SK-N-SH treated with all-trans-retinoic acid at 6 μM for 48 hours (cell line): ENCODE measurements around the gene NADK2.

ENCODE experiments used
- ATAC-seq: fragments of 200-7000 bp; cut with Tn5 transposase; 3 replicates; pipeline ENCODE4 v1.9.1; 2020; ENCODE audit warnings: mild to moderate bottlenecking, moderate library complexity
- ARNTL ChIP-seq: fragments of 450-650 bp; formaldehyde crosslinking; IDR thresholded peaks from 2 replicates; pipeline ENCODE4 v1.5.0; 2020; ENCODE audit warnings: low read depth, mild to moderate bottlenecking, moderate library complexity, borderline replicate concordance
- BACH2 ChIP-seq: fragments of 250-450 bp; sonication (Bioruptor Pico); IDR thresholded peaks from 2 replicates; pipeline ENCODE4 v1.9.0; 2021; ENCODE audit warnings: mild to moderate bottlenecking, borderline replicate concordance
- CREB5 ChIP-seq: fragments of 250-450 bp; sonication (Bioruptor Pico); IDR thresholded peaks from 2 replicates; pipeline ENCODE4 v1.5.1; 2020; ENCODE audit warnings: low read depth, mild to moderate bottlenecking, moderate library complexity
- CSDC2 ChIP-seq: fragments of 250-450 bp; sonication (Bioruptor Pico); IDR thresholded peaks from 2 replicates; pipeline ENCODE4 v1.5.0; 2020; ENCODE audit warnings: mild to moderate bottlenecking, moderate library complexity
- CSRNP3 ChIP-seq: fragments of 250-450 bp; sonication (Bioruptor Pico); IDR thresholded peaks from 2 replicates; pipeline ENCODE4 v1.5.1; 2021; ENCODE audit warnings: mild to moderate bottlenecking, moderate library complexity
- ESRRG ChIP-seq: fragments of 250-450 bp; sonication (Bioruptor Pico); IDR thresholded peaks from 2 replicates; pipeline ENCODE4 v1.6.1; 2021; ENCODE audit warnings: mild to moderate bottlenecking
- GLIS3 ChIP-seq: fragments of 250-450 bp; sonication (Bioruptor Pico); IDR thresholded peaks from 2 replicates; pipeline ENCODE4 v1.5.0; 2020; ENCODE audit warnings: mild to moderate bottlenecking, moderate library complexity
- ISL1 ChIP-seq: fragments of 250-450 bp; sonication (Bioruptor Pico); IDR thresholded peaks from 2 replicates; pipeline ENCODE4 v2.1.2; 2022; ENCODE audit warnings: mild to moderate bottlenecking, moderate library complexity
- OSR1 ChIP-seq: fragments of 250-450 bp; sonication (Bioruptor Pico); IDR thresholded peaks from 2 replicates; pipeline ENCODE4 v1.8.0; 2022; ENCODE audit warnings: moderate library complexity, mild to moderate bottlenecking, inconsistent platforms
- PATZ1 ChIP-seq: fragments of 250-450 bp; sonication (Bioruptor Pico); IDR thresholded peaks from 2 replicates; pipeline ENCODE4 v1.8.0; 2020; ENCODE audit warnings: mild to moderate bottlenecking, moderate library complexity, borderline replicate concordance
- POU6F1 ChIP-seq: fragments of 250-450 bp; sonication (Bioruptor Pico); IDR thresholded peaks from 2 replicates; pipeline ENCODE4 v1.8.0; 2021; ENCODE audit warnings: low read depth, mild to moderate bottlenecking, moderate library complexity, borderline replicate concordance
- PPARA ChIP-seq: fragments of 250-450 bp; sonication (Bioruptor Pico); IDR thresholded peaks from 2 replicates; pipeline ENCODE4 v1.5.0; 2020; ENCODE audit warnings: mild to moderate bottlenecking, borderline replicate concordance
- RARB ChIP-seq: fragments of 250-450 bp; sonication (Bioruptor Pico); IDR thresholded peaks from 2 replicates; pipeline ENCODE4 v1.8.0; 2021; ENCODE audit warnings: mild to moderate bottlenecking, moderate library complexity
- SNAI2 ChIP-seq: fragments of 250-450 bp; sonication (Bioruptor Pico); IDR thresholded peaks from 2 replicates; pipeline ENCODE4 v1.5.0; 2020; ENCODE audit warnings: mild to moderate bottlenecking, moderate library complexity
- TCF4 ChIP-seq: fragments of 250-450 bp; sonication (Bioruptor Pico); IDR thresholded peaks from 2 replicates; pipeline ENCODE4 v1.8.0; 2021; ENCODE audit warnings: mild to moderate bottlenecking, moderate library complexity, borderline replicate concordance
- TOX ChIP-seq: fragments of 250-450 bp; sonication (Bioruptor Pico); IDR thresholded peaks from 2 replicates; pipeline ENCODE4 v1.8.0; 2021; ENCODE audit warnings: mild to moderate bottlenecking, moderate library complexity, borderline replicate concordance
- TSHZ2 ChIP-seq: fragments of 250-450 bp; sonication (Bioruptor Pico); IDR thresholded peaks from 2 replicates; pipeline ENCODE4 v1.5.0; 2020; ENCODE audit warnings: mild to moderate bottlenecking, moderate library complexity
- ZC3H10 ChIP-seq: fragments of 250-450 bp; sonication (Bioruptor Pico); IDR thresholded peaks from 2 replicates; pipeline ENCODE4 v1.5.1; 2021; ENCODE audit warnings: mild to moderate bottlenecking, moderate library complexity
- ZFP3 ChIP-seq: fragments of 250-450 bp; sonication (Bioruptor Pico); IDR thresholded peaks from 2 replicates; pipeline ENCODE4 v1.5.0; 2020; ENCODE audit warnings: mild to moderate bottlenecking, moderate library complexity
- ZFP30 ChIP-seq: fragments of 450-650 bp; formaldehyde crosslinking; IDR thresholded peaks from 2 replicates; pipeline ENCODE4 v1.5.0; 2022; ENCODE audit warnings: mild to moderate bottlenecking, moderate library complexity
- ZNF565 ChIP-seq: fragments of 450-650 bp; formaldehyde crosslinking; conservative IDR thresholded peaks from 2 replicates; pipeline ENCODE4 v1.5.0; 2020; ENCODE audit warnings: low read depth, mild to moderate bottlenecking, moderate library complexity
- ZNF70 ChIP-seq: fragments of 450-650 bp; formaldehyde crosslinking; IDR thresholded peaks from 2 replicates; pipeline ENCODE4 v1.5.0; 2020; ENCODE audit warnings: mild to moderate bottlenecking, moderate library complexity
- ZNF8 ChIP-seq: fragments of 450-650 bp; formaldehyde crosslinking; IDR thresholded peaks from 2 replicates; pipeline ENCODE4 v1.5.0; 2020; ENCODE audit warnings: mild to moderate bottlenecking, moderate library complexity

The NADK2 gene

GRCh38 chr5:36253575-36253974 is 11.8 kb upstream of the NADK2 start (continued):
- no peak for TF ChIP-seq TSHZ2
- TF ChIP-seq BACH2 (CRISPR knock-in tag): no peak
- no peak for TF ChIP-seq CSDC2 (CRISPR knock-in tag)
- TF ChIP-seq PPARA (CRISPR knock-in tag): no peak
- TF ChIP-seq ZFP3 (CRISPR knock-in tag): no peak
- TF ChIP-seq ZNF565: no peak
- no peak for TF ChIP-seq ESRRG (CRISPR knock-in tag)
- TF ChIP-seq ISL1 (CRISPR knock-in tag): no peak
- no peak for TF ChIP-seq GLIS3 (CRISPR knock-in tag)
- TF ChIP-seq RARB (CRISPR knock-in tag): no peak

GRCh38 chr5:36252722-36253365 is 11.1 kb upstream of the NADK2 start:
- TF ChIP-seq ESRRG (CRISPR knock-in tag) (no peak), PPARA (CRISPR knock-in tag) (no peak), GLIS3 (CRISPR knock-in tag) (no peak), OSR1 (CRISPR knock-in tag) (no peak), BACH2 (CRISPR knock-in tag) (no peak), ZFP3 (CRISPR knock-in tag) (no peak), ISL1 (CRISPR knock-in tag) (no peak), TCF4 (CRISPR knock-in tag) (no peak)
- no peak for ATAC-seq

GRCh38 chr5:36251218-36251617 is 9.5 kb upstream of the NADK2 start:
- TF ChIP-seq TOX (CRISPR knock-in tag): no peak
- TF ChIP-seq TCF4 (CRISPR knock-in tag): no peak
- no peak for TF ChIP-seq POU6F1
- TF ChIP-seq PATZ1: no peak
- TF ChIP-seq ISL1 (CRISPR knock-in tag): no peak
- no peak for TF ChIP-seq ZFP3 (CRISPR knock-in tag)
- no peak for TF ChIP-seq ZNF565
- no peak for TF ChIP-seq SNAI2 (CRISPR knock-in tag)
- no peak for TF ChIP-seq ARNTL (CRISPR knock-in tag)
- no peak for TF ChIP-seq ZC3H10 (CRISPR knock-in tag)
- no peak for TF ChIP-seq CREB5 (CRISPR knock-in tag)
- TF ChIP-seq OSR1 (CRISPR knock-in tag): no peak
- TF ChIP-seq BACH2 (CRISPR knock-in tag): no peak
- TF ChIP-seq ZFP30 (CRISPR knock-in tag): no peak
- no peak for TF ChIP-seq GLIS3 (CRISPR knock-in tag)
- no peak for ATAC-seq

- ATAC-seq: no peak
- TF ChIP-seq ZNF8 (CRISPR knock-in tag): no peak
- no peak for TF ChIP-seq OSR1 (CRISPR knock-in tag)
- no peak for TF ChIP-seq ZFP3 (CRISPR knock-in tag)
- no peak for TF ChIP-seq ZC3H10 (CRISPR knock-in tag)
- no peak for TF ChIP-seq GLIS3 (CRISPR knock-in tag)
- TF ChIP-seq CSDC2 (CRISPR knock-in tag): no peak
- no peak for TF ChIP-seq PPARA (CRISPR knock-in tag)
- TF ChIP-seq PATZ1: no peak
- TF ChIP-seq SNAI2 (CRISPR knock-in tag): no peak
- TF ChIP-seq ZFP30 (CRISPR knock-in tag): no peak
- no peak for TF ChIP-seq ZNF565
- no peak for TF ChIP-seq ISL1 (CRISPR knock-in tag)
- no peak for TF ChIP-seq BACH2 (CRISPR knock-in tag)
- TF ChIP-seq ESRRG (CRISPR knock-in tag): no peak
- TF ChIP-seq ZNF70 (CRISPR knock-in tag): no peak
- TF ChIP-seq ARNTL (CRISPR knock-in tag): no peak
- no peak for TF ChIP-seq CSRNP3 (CRISPR knock-in tag)
- TF ChIP-seq TOX (CRISPR knock-in tag): no peak
Measured at GRCh38 chr5:36250427-36250826, 8.7 kb upstream of the NADK2 start.
